OCI-LY1 (cell line): Measurements from ENCODE around the gene SDR42E2.

Experiments used
- H2AFZ ChIP-seq: fragments of 200-600 bp; sonication (generic), shearing (Covaris generic); 2 replicates; pipeline ENCODE4 v1.6.0; 2014; ENCODE audit warnings: antibody characterized with exemption, mild to moderate bottlenecking, low read length
- H3F3A ChIP-seq: fragments of 200-600 bp; sonication (generic), shearing (Covaris generic); 2 replicates; pipeline ENCODE4 v1.6.0; 2014; ENCODE audit warnings: mild to moderate bottlenecking, antibody characterized with exemption, low read length, moderate library complexity; ENCODE audit not compliant: insufficient read depth
- H3K27ac ChIP-seq: fragments of 200-600 bp; sonication (generic); 2 replicates; pipeline ENCODE4 v1.5.1; 2014; ENCODE audit warnings: low read length, mixed run types, mild to moderate bottlenecking, low read depth; ENCODE audit not compliant: poor library complexity, severe bottlenecking
- H3K27me3 ChIP-seq: fragments of 200-600 bp; sonication (generic); 2 replicates; pipeline ENCODE4 v1.6.0; 2014; ENCODE audit warnings: antibody characterized with exemption, mild to moderate bottlenecking, low read length, moderate library complexity; ENCODE audit not compliant: insufficient read depth
- H3K36me3 ChIP-seq: fragments of 200-600 bp; sonication (generic); 2 replicates; pipeline ENCODE4 v1.6.1; 2014; ENCODE audit warnings: mild to moderate bottlenecking, antibody characterized with exemption, low read length, moderate library complexity, mixed read lengths; ENCODE audit not compliant: insufficient read depth
- H3K4me1 ChIP-seq: fragments of 200-600 bp; sonication (generic); 2 replicates; pipeline ENCODE4 v1.5.1; 2014; ENCODE audit warnings: mild to moderate bottlenecking, low read length, moderate library complexity; ENCODE audit not compliant: insufficient read depth, severe bottlenecking
- H3K4me2 ChIP-seq: fragments of 200-600 bp; sonication (generic), shearing (Covaris generic); 2 replicates; pipeline ENCODE4 v1.6.1; 2014; ENCODE audit warnings: low read length
- H3K4me3 ChIP-seq: fragments of 200-600 bp; sonication (generic); 2 replicates; pipeline ENCODE4 v1.5.1; 2014; ENCODE audit warnings: low read length, low read depth, mild to moderate bottlenecking, mixed read lengths; ENCODE audit not compliant: poor library complexity, severe bottlenecking
- H3K79me2 ChIP-seq: fragments of 200-600 bp; shearing (Covaris generic); 2 replicates; pipeline ENCODE4 v1.6.1; 2016; ENCODE audit warnings: mixed run types, low read length, mixed read lengths; ENCODE audit not compliant: insufficient read depth
- H3K9ac ChIP-seq: fragments of 200-600 bp; sonication (generic), shearing (Covaris generic); 2 replicates; pipeline ENCODE4 v1.6.1; 2014; ENCODE audit warnings: mild to moderate bottlenecking, low read length, mixed read lengths
- H3K9me2 ChIP-seq: fragments of 200-600 bp; sonication (generic), shearing (Covaris generic); 2 replicates; pipeline ENCODE4 v1.6.1; 2014; ENCODE audit warnings: low read depth, mild to moderate bottlenecking, low read length, mixed read lengths
- H3K9me3 ChIP-seq: fragments of 200-600 bp; shearing (Covaris generic); 2 replicates; pipeline ENCODE4 v1.6.1; 2014; ENCODE audit warnings: low read length, mixed read lengths
- H4K20me1 ChIP-seq: fragments of 200-600 bp; sonication (generic), shearing (Covaris generic); 2 replicates; pipeline ENCODE4 v1.6.0; 2016; ENCODE audit warnings: mild to moderate bottlenecking, low read length; ENCODE audit not compliant: insufficient read depth
- CTCF ChIP-seq: fragments of 200-600 bp; sonication (generic), shearing (Covaris generic); IDR thresholded peaks from 2 replicates; pipeline ENCODE4 v1.5.1; 2017; ENCODE audit warnings: mild to moderate bottlenecking, antibody characterized with exemption, low read length, moderate library complexity, mixed read lengths
- EZH2 ChIP-seq: fragments of 200-600 bp; sonication (generic), shearing (Covaris generic); IDR thresholded peaks from 2 replicates; pipeline ENCODE4 v1.8.0; 2017; ENCODE audit warnings: borderline replicate concordance, mixed run types, mild to moderate bottlenecking, antibody characterized with exemption, low read length, moderate library complexity, mixed read lengths

The SDR42E2 gene

GRCh38 chr16:22161999-22162655 lies at the start of gene SDR42E2:
Gene SDR42E2, plus strand, starts transcription at chr16:22162506. Its CDS starts 3,077 bp downstream, at chr16:22165583.
- Histone ChIP-seq H3K9me2 (no peaks in the 10 kb centered on the region), H3K4me2 (no peak within 1 kb of the TSS), H4K20me1 (no peaks in the 10 kb centered on the region), H3K4me1 (no peaks in the 10 kb centered on the region), H3K79me2 (no peaks in the 10 kb centered on the region), H3K36me3 (no peaks in the 10 kb centered on the region; the same call in 1 of the 2 replicates), H2AFZ (no peak within 1 kb of the TSS), H3K9me3 (no peaks in the 10 kb centered on the region), H3K27me3 (no peaks in the 10 kb centered on the region), H3F3A (no peaks in the 10 kb centered on the region), H3K4me3 (no peak within 1 kb of the TSS), H3K9ac (no peak within 1 kb of the TSS), H3K27ac (no peak within 1 kb of the TSS)
- TF ChIP-seq EZH2: no peak
- TF ChIP-seq CTCF: no peak

- no peak for TF ChIP-seq CTCF
- no peak for TF ChIP-seq EZH2
- Histone ChIP-seq H3K4me2 (no peak overlapping the region), H3K27me3 (no peaks in the 10 kb centered on the region), H3K4me1 (no peaks in the 10 kb centered on the region), H3F3A (no peaks in the 10 kb centered on the region), H3K9me3 (no peaks in the 10 kb centered on the region), H3K79me2 (no peaks in the 10 kb centered on the region), H4K20me1 (no peaks in the 10 kb centered on the region), H3K4me3 (no peak overlapping the region), H3K36me3 (no peaks in the 10 kb centered on the region), H3K9me2 (no peaks in the 10 kb centered on the region), H3K27ac (no peak overlapping the region), H3K9ac (no peak overlapping the region), H2AFZ (no peak overlapping the region)
Measured at GRCh38 chr16:22116095-22116700, 46.1 kb upstream of the SDR42E2 start.

GRCh38 chr16:22117609-22118008 lies 44.7 kb upstream of the SDR42E2 start:
- no peak for TF ChIP-seq EZH2
- TF ChIP-seq CTCF: no peak
- no peaks in the 10 kb centered on the region for H3K9me3 ChIP-seq
- no peaks in the 10 kb centered on the region for H3K36me3 ChIP-seq
- no peak overlapping the region for H2AFZ ChIP-seq
- H3K9ac ChIP-seq: no peak overlapping the region
- no peak overlapping the region for H3K27ac ChIP-seq
- H3K4me2 ChIP-seq: no peak overlapping the region
- no peaks in the 10 kb centered on the region for H3K27me3 ChIP-seq
- no peaks in the 10 kb centered on the region for H3K4me1 ChIP-seq
- H3K79me2 ChIP-seq: no peaks in the 10 kb centered on the region
- H3F3A ChIP-seq: no peaks in the 10 kb centered on the region
- no peak overlapping the region for H3K4me3 ChIP-seq
- H4K20me1 ChIP-seq: no peaks in the 10 kb centered on the region
- H3K9me2 ChIP-seq: no peaks in the 10 kb centered on the region
